Activated naive CD4-positive, alpha-beta T cell treated with anti-CD3 and anti-CD28 coated beads, Interleukin-2, amount 50 U/mL, for 72 hours (primary cell): Measurements from ENCODE around the gene PSEN1. TPM values are rescaled to one million over a fixed set of nuclear protein-coding genes. Genes with fewer than 3 reads are reported as not detected.

ENCODE experiments used
- ATAC-seq, 2 donors: fragments of 150-1000 bp; cut with Tn5 transposase; 2 replicates each; pipeline ENCODE4 v1.10.0; 2021; ENCODE audit warnings: mild to moderate bottlenecking in 2 of 2, moderate library complexity in 2 of 2
- DNase-seq, 2 donors: peaks; one replicate each; pipeline ENCODE4 v3.0.0; 2021 to 2022; ENCODE audit warnings: low spot score in 2 of 2
- H3K27ac Mint-ChIP-seq, 2 donors: one replicate each; pipeline ENCODE4 v1.8.0; 2022; ENCODE audit warnings: mild to moderate bottlenecking in 2 of 2, mixed read lengths in 2 of 2
- H3K36me3 Mint-ChIP-seq, 2 donors: one replicate each; pipeline ENCODE4 v1.8.0; 2022; ENCODE audit warnings: mixed read lengths in 2 of 2
- H3K9me3 Mint-ChIP-seq, 2 donors: one replicate each; pipeline ENCODE4 v1.8.0; 2022; ENCODE audit warnings: mixed read lengths in 2 of 2
- total RNA-seq, 2 donors: library from RNA; stranded (reverse); gene quantifications; one replicate each; pipeline ENCODE4 v1.2.3, GENCODE V29; 2022

PSEN1 gene
- total RNA-seq, 2 donors from 2014 or later = 26.6 to 34.6 TPM

DNA sequence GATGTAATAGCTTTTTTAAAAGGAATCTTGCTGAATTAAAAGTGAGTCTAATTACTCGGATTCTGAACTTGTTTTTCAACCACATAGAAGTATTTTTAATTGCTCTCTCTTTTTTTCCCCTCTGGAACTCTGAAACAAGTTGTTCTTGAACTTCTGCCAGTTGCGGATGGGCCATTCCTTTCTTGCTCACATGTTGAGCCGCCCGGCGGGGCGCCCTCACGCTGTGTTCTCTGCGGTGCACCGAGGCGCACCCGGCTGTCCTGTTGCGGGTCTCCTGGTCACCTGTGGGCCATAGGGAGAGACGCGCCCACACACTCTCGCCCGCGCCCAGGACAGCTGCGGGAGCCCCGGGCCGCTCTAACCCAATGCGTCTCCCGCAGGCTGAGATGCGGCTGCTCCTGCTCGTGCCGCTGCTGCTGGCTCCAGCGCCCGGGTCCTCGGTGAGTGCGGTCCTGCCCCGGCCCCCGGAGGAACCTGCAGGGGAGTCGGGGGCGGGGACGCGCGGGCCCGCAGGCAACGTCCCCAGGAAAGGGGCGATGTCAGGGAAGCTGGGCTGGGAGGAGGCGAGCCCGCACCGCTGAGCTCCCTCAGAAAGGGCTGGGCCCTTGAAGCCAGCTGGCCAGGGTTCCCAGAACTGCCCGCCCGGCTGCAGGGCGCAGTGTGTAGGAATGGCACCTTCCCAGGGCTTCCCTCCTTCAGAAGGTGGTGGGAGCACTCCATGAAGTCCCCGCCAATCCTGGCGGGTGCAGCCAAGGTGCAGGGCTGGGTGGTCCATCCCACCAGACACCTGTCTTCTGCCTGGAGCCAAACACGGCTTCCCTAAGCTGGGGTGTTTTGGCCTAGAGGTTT is 103.3 kb downstream of the PSEN1 start:
- no peak overlapping the region for H3K27ac Mint-ChIP-seq
- ATAC-seq = no peak
- H3K36me3 Mint-ChIP-seq = peaks cover 0 to 4% of the 10 kb centered on the region in 2 donors

DNA sequence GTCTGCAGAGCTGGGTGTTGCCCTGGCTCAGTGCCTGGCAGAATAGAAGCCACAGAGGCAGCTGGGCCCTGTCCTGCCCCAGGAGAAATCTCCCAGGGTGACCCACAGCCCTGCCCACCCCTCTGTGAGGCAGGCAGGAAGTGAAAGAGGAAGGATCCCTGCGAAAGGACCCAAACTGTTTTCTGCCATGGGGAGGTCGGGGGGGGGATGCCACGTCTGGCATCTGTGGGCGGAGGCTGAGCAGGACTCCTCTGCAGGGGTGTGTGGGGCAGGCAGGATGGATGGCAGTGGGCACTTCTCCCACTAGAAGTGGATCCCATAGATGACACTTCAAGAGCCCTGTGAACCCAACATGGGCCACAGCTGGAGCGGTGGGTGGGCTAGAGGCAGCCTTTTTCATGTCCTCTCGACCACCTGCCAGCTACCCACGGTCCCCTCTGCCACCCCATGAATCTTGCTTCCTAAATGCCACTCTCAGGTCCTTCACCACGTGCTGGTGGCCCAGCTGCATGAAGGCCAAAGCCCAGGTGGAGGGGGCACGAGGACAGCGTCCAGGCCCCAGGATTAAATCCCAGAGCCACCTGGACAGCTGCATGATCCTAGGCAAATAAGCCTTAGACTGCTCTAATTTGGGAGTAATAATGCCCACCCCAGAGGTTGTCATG is 104.6 kb downstream of the PSEN1 start:
- H3K9me3 Mint-ChIP-seq = no peaks in the 10 kb centered on the region

More for the DNA sequence above, 103.3 kb downstream of the PSEN1 start:
- DNase-seq = peak in 1 of 2 donors; percentile 30
- H3K9me3 Mint-ChIP-seq = no peaks in the 10 kb centered on the region

GRCh38 chr14:73241481-73242165 is 105.3 kb downstream of the PSEN1 start:
- peaks cover 0 to 2% of the 10 kb centered on the region in 2 donors for H3K36me3 Mint-ChIP-seq
- DNase-seq (no peak), ATAC-seq (no peak)
- no peaks in the 10 kb centered on the region for H3K9me3 Mint-ChIP-seq
- no peak overlapping the region for H3K27ac Mint-ChIP-seq

More for the DNA sequence above, 104.6 kb downstream of the PSEN1 start:
- H3K36me3 Mint-ChIP-seq = peaks cover 0 to 4% of the 10 kb centered on the region in 2 donors
- DNase-seq (peak in 1 of 2 donors; percentile 4), ATAC-seq (no peak)
- H3K27ac Mint-ChIP-seq = no peak overlapping the region

- ATAC-seq = peak in 1 of 2 donors; percentile 61
- H3K9me3 Mint-ChIP-seq = peaks cover 0 to 4% of the 10 kb centered on the region in 2 donors
- H3K36me3 Mint-ChIP-seq = peaks cover 0 to 4% of the 10 kb centered on the region in 2 donors
- H3K27ac Mint-ChIP-seq = no peak overlapping the region
- no peak for DNase-seq
These were observed 106.1 kb downstream of the PSEN1 start for GRCh38 chr14:73242357-73242901.

DNA sequence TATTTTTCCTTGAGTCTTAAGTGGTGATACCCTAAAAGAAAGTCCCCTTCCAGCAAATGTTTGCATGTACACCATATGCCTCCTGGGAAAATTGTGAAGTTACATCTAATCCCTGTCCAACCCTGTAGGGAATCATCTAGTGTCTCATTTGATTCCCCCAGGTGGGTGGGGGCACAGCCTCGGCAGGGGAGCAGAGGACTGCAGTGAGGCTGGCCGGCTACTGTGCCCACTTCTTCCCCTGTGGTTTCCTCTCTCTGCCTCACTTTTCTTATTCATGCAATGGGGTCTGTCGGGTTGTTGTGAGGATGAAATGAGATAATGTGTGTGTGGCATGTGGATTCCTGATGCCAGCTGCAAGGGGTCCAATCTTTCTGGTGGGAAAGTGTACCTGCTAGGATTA is 107.0 kb downstream of the PSEN1 start:
- H3K9me3 Mint-ChIP-seq = peaks cover 0 to 5% of the 10 kb centered on the region in 2 donors
- H3K36me3 Mint-ChIP-seq = peaks cover 0 to 4% of the 10 kb centered on the region in 2 donors
- ATAC-seq (no peak), DNase-seq (no peak)
- H3K27ac Mint-ChIP-seq = no peak overlapping the region

GRCh38 chr14:73243748-73244147 is 107.4 kb downstream of the PSEN1 start:
- Mint-ChIP-seq H3K9me3 (peaks cover 0 to 5% of the 10 kb centered on the region in 2 donors), H3K36me3 (peaks cover 0 to 4% of the 10 kb centered on the region in 2 donors), H3K27ac (no peak overlapping the region)
- no peak for DNase-seq
- no peak for ATAC-seq

- Mint-ChIP-seq H3K27ac (no peak overlapping the region), H3K36me3 (peaks cover 0 to 4% of the 10 kb centered on the region in 2 donors), H3K9me3 (peaks cover 0 to 5% of the 10 kb centered on the region in 2 donors)
- ATAC-seq (no peak), DNase-seq (no peak)
These were observed 108.4 kb downstream of the PSEN1 start for GRCh38 chr14:73244541-73245290.

DNA sequence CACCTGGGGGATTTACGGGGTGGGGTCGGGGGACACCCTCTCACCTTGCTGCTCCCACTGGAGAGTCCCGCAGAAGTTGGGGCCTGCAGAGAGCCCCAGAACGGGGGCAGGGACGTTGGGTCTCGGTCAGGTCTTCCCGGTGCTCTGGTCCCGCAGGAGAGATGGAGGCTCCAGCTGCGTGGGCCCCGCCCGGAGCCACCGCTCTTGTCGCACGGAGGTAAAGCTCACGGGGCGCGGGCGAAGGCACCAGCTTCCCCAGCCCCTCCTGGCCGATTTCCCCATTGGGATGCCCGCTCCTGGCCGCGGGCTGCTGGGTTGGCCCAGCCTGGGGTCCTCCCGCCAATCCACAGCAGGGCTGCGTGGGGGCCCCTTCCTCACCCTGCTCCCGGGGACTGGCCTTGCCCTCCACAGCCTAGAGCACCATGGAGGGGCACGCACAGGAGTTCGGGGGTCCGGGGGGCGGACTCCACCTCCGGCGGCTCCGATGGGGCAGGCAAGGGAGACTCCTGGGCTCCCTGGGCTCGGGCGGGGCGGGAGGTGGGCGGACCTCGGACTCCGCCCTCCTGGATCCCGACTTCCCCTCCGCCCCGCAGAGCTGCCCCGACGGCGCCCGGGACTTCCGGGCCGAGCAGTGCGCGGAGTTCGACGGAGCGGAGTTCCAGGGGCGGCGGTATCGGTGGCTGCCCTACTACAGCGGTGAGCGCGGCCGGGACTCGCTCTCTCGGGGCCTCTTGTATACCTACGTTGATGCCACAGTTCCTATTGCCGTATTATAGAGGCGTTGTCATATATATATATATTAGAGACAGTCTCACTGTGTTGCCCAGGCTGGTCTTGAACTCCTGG is 109.4 kb downstream of the PSEN1 start:
- peak in 1 of 2 donors; percentile 52 for DNase-seq
- Mint-ChIP-seq H3K9me3 (peaks cover 0 to 5% of the 10 kb centered on the region in 2 donors), H3K27ac (no peak overlapping the region), H3K36me3 (peaks cover 0 to 4% of the 10 kb centered on the region in 2 donors)
- peak; percentile 74 to 91 for ATAC-seq

GRCh38 chr14:73246387-73247150 is 110.3 kb downstream of the PSEN1 start:
- no peak for DNase-seq
- Mint-ChIP-seq H3K36me3 (peaks cover 0 to 4% of the 10 kb centered on the region in 2 donors), H3K9me3 (peaks cover 0 to 5% of the 10 kb centered on the region in 2 donors), H3K27ac (peak overlapping the region in 1 of 2 donors; percentile 24)
- ATAC-seq = no peak

- DNase-seq = no peak
- Mint-ChIP-seq H3K27ac (no peak overlapping the region), H3K9me3 (peaks cover 0 to 5% of the 10 kb centered on the region in 2 donors), H3K36me3 (peaks cover 0 to 4% of the 10 kb centered on the region in 2 donors)
- no peak for ATAC-seq
These were observed 112.0 kb downstream of the PSEN1 start for GRCh38 chr14:73248108-73248868.

GRCh38 chr14:73249108-73249507 is 112.8 kb downstream of the PSEN1 start:
- Mint-ChIP-seq H3K36me3 (peaks cover 0 to 4% of the 10 kb centered on the region in 2 donors), H3K27ac (no peak overlapping the region), H3K9me3 (peaks cover 0 to 5% of the 10 kb centered on the region in 2 donors)
- ATAC-seq = no peak
- no peak for DNase-seq

- no peak overlapping the region for H3K27ac Mint-ChIP-seq
- peaks cover 0 to 4% of the 10 kb centered on the region in 2 donors for H3K36me3 Mint-ChIP-seq
- ATAC-seq = no peak
- H3K9me3 Mint-ChIP-seq = peaks cover 0 to 5% of the 10 kb centered on the region in 2 donors
- DNase-seq = no peak
These were observed 113.4 kb downstream of the PSEN1 start for GRCh38 chr14:73249564-73250316.

DNA sequence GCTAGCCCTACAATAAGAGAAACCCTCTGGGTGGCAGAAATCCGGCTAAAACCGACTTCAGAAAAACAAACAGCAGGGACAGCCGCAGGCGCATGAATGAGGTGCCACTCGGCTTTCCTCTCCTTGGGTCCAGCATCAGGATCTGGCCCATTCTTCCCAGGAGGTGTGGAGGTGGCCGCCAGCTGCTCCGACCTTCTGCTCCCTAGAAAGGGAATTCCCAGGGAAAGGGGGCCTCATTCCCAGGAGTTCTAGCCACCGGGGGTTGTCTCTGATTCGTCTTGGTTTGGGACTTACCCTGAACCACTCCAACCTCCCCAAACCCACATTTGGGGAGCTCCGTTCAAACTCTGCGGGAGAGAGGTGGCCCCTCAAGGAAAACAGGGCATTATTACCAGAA is 114.0 kb downstream of the PSEN1 start:
- H3K36me3 Mint-ChIP-seq = peaks cover 0 to 4% of the 10 kb centered on the region in 2 donors
- H3K9me3 Mint-ChIP-seq = peaks cover 0 to 5% of the 10 kb centered on the region in 2 donors
- no peak overlapping the region for H3K27ac Mint-ChIP-seq
- ATAC-seq (no peak), DNase-seq (no peak)
